Sigmoid colon (tissue), 4 donors: ENCODE data around the gene SH3PXD2B.

Experiments used
- POLR2A ChIP-seq, 2 donors: fragments of 450-650 bp; IDR thresholded peaks; one replicate each; pipeline ENCODE4 v1.6.1; 2016; ENCODE audit warnings: antibody characterized with exemption in 2 of 2, mild to moderate bottlenecking in 2 of 2, moderate library complexity in 2 of 2
- POLR2AphosphoS5 ChIP-seq, 4 donors: sonication (generic); formaldehyde crosslinking; IDR thresholded peaks; one replicate each; pipeline ENCODE4 v1.6.1; 2017; ENCODE audit warnings: antibody characterized with exemption in 4 of 4
- TF ChIP-seq, protein P1 (sequence below), 4 experiments: fragments of 450-650 bp in 3 of 4; fragments of 200-600 bp in 1 of 4; IDR thresholded peaks; one replicate each; pipeline ENCODE4 v1.5.1; 2016 to 2019; ENCODE audit warnings: antibody characterized with exemption in 4 of 4, mild to moderate bottlenecking in 3 of 4, moderate library complexity in 2 of 4

DNA sequence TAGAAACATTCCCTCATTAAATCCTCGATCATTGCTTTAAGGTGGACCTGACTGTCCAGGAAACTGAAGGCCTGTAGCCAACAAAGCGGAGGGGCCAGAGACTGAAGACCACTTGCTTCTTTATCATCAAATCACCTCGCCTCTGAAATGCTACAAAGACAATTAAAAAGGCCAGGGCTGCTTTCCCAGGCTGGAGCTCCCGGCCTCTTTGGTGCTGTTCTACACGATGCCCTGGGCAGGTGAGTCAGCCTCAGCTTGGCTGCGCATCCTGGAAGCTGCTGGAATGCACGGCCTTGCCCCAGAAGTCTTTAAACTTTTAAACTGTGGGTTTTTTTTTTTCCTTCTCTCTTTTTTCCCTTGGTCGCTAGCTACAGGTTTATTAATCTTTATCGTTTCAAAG lies 46.5 kb downstream of the SH3PXD2B start:
- no peak for TF ChIP-seq POLR2AphosphoS5 (IDR thresholded peaks at IDR 0.05)
- no peak for TF ChIP-seq POLR2A (IDR thresholded peaks at IDR 0.05)
- TF ChIP-seq, protein P1, sequence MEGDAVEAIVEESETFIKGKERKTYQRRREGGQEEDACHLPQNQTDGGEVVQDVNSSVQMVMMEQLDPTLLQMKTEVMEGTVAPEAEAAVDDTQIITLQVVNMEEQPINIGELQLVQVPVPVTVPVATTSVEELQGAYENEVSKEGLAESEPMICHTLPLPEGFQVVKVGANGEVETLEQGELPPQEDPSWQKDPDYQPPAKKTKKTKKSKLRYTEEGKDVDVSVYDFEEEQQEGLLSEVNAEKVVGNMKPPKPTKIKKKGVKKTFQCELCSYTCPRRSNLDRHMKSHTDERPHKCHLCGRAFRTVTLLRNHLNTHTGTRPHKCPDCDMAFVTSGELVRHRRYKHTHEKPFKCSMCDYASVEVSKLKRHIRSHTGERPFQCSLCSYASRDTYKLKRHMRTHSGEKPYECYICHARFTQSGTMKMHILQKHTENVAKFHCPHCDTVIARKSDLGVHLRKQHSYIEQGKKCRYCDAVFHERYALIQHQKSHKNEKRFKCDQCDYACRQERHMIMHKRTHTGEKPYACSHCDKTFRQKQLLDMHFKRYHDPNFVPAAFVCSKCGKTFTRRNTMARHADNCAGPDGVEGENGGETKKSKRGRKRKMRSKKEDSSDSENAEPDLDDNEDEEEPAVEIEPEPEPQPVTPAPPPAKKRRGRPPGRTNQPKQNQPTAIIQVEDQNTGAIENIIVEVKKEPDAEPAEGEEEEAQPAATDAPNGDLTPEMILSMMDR (IDR thresholded peaks at IDR 0.05), result no peak
